GM18502 (cell line): ENCODE data around the gene TOX3.

Experiments
- ATAC-seq: cut with Tn5 transposase; IDR thresholded peaks from one replicate; pipeline ENCODE4 v1.9.1; 2021; ENCODE audit warnings: mild to moderate bottlenecking; ENCODE audit not compliant: unreplicated experiment, poor library complexity

The TOX3 gene

DNA sequence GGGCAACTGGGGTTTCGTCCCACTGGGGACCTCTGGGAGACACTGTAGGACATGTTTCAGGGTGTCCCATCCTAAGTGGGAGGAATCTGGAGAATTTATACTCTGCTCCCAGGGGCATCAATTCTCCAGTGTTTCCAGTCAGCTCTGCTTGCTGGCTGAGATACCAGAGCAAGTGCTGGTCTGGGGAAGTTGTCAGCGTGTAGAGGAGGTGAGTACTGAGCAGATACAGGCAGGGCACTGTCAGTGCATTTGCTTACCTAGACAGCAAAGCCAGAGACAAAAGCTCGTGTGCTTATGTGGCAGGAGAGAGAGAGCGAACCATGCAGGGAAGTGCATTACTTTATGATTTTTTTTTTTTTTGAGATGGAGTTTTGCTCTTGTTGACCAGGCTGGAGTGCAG is 20.2 kb upstream of the TOX3 start:
- ATAC-seq, result no peak

DNA sequence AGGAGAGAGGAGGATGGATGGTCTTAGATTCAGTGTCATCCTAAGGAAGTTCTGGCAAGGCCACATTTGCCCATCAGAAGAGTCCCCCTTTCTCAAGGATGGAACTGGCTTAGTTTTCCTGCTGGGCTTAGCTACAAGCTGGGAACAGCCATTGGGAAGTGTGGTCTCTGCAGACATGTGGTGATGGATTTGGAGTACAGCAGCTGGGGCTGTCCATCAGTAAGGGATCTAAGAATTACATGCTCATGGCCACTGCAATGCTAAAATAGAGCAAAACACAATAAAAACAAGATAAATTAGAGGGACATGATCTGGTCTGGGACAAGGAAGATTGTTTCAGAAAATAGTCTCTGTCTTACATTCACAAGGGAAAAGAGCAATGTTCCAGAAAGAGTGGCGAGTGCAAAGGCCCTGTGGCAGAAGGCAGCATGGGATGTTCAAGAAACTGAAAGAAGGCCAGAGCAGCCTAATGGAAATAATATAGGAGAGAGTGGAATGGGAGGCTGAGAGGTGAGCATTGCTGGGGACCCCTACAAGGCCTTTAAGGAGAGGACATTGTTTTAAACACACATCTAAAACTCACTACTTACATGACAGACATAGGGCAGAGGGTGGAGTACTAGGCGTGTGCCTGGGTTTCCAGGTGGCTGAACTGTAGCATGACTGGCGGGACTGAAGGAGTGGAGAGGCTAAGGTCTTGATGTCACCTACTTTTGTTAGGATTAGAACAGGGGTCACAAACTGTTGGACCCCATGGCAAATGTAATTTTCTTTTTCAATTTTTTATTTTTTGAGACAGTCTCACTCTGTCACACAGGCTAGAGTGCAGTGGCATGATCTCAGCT is 17.0 kb upstream of the TOX3 start:
- ATAC-seq, result no peak

DNA sequence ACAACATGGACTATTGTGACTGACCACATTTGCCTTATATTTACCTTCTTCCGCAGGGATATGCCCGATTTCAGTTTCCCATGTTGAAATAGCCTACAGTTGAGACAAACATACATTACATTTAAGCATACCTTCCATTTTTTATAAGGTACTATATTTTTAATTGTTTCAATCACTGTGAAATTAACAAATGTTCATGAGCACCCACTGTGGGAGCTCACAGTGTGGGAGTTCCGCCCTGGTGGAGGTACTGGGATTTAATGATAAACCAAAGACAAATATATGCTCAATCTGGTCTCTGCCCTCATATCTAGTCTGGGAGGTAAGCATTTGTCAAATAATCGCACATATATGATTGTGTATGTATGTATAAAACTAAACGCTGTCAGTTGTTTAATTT is 15.8 kb upstream of the TOX3 start:
- no peak for ATAC-seq

DNA sequence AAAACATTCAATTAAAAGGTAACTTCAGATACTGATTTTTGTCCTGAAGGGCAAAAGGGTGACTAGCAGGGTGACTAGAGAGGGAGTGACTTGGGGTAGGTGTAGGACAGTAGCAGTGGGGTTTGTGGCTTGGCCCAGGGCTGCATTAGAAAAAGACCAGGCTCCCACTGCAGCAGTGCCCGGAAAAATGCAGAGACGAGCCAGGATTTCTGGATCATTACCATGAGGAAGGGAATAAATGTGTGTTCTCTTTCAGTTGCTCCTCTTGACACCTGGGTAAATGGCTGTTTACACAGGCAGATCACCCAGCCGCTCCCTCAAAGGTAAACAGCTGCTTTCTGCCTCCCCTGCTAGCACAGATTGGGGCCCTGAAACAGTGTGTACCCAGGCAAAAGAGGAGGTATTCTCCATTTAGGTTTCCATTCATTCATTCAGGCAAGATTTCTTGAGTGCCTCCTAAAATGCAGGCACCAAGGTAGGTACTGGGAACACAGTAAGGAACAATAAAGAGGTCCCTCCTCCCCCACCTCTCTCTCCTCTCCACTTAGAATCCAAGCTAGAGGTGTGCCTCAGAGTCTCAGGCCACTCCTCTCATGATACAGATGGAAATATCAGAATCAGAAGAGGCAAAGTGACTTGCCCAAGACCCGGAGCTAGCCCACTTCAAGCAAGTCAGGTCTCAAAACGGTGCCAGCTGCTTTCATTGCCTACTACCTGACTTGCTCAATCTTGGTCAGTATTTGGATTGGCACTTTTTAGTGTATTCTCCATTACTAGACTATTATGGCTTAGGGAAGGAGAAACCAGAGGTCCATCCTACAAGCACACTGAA is 15.2 kb upstream of the TOX3 start:
- no peak for ATAC-seq

DNA sequence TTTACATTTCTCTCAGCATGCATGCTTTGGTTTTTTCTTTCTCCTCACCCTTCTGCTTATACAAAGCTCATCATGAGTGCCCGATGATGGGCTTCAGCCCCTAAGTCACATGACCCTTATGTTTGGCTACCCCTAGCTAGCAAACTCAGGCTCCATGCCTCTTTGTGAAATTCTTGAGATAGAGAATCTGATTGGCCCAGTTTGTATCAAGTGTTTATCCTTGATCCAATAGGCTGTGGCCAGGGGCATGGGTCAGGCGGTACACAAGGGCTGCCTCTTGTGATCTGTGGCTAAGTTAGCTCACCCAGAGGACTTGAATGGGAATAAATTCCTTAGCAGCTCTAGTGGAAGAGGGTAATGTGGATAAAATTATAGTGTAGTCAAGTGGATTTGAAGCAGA is 11.5 kb upstream of the TOX3 start:
- ATAC-seq, result no peak

DNA sequence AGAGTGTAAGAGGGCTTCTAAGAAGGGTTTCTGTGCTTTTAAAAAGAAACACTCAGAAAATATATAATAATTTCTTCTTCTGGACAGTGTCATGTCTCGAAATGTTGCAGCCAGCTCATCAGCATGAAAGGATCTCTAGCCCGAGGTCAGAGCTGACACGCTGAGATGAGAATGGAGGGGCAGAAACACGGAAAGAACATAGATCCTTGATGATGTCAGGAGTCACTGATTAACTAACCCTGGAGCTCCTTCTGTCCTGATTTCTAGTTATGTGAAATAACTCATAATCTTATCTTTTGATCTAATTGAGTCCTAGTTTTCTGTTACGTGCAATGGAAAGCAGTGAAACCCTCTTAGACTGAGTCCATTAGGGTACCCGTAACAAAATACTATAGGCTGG is 10.3 kb upstream of the TOX3 start:
- no peak for ATAC-seq

DNA sequence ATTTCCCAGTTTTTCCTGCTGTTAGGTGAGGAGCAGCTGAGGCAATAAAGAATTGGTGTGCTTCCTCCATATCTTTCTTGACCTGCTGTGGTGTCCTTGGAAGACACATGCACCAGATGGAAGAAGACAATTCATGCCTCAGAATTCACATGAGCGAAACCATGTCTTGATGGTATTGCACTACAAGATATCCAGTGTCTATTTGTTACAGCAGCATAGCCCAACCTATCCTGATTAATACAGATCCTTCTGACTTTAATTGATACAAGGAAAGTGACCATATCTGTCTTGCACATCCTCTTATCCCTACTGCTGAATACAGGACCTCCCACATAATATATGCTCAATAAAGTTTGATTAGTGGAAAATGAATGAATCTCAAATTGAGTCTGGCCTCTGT is 9.1 kb upstream of the TOX3 start:
- no peak for ATAC-seq

DNA sequence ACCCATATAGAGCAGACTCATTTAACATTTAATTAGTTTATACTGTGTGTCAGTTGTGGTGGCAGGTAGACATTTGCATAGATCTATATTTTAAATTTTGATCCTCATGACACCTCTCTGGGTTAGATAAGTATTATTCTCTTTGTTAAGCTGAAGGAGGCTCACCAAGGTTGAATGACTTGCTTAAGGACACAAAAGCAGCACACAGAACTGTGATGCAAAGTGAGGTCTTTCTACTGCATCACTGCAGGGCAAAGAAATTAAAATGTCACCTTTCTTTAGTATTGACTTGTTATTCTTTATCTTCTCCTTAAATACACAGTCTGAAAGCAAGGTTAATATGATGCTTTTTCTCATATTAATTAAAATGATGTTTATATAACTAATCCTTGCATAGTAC is 8.6 kb upstream of the TOX3 start:
- no peak for ATAC-seq

DNA sequence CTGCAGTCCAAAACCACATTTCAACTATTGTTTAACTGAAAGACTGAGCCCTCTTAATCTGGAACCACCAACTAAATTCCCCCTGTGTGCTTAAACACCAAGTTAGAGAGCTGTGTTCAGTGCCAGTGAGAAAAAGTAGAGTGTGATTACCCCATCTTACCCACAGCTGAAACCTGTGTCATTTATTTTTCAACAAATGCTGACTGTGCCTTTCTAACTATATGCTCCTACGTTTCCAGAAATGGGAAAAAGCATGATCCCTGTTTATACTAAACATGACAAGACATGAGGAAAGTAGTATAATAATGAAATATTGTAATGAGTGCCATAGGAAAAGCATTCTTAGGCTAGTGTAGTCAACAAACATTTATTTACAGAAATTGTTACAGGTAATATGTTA is 7.4 kb upstream of the TOX3 start:
- ATAC-seq, result no peak

DNA sequence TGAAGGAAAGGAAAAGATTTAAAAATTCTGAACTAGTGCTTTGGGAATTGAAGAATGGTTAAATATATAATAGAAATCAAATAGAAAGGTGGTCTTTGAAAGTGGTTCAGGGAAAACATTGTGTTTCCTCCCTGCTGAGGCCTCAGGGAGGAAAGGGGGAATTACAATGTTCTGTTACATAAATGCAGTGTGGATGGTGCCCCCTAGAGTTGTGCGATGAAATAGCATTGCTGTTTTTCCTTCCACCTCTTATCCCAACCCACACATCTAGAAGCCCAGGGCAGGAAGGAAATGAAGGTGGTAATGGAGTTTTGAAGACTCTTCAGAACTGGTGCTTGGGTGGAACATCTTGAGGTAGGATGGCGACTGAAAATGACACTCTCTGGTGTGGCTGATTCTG is 6.4 kb upstream of the TOX3 start:
- no peak for ATAC-seq

DNA sequence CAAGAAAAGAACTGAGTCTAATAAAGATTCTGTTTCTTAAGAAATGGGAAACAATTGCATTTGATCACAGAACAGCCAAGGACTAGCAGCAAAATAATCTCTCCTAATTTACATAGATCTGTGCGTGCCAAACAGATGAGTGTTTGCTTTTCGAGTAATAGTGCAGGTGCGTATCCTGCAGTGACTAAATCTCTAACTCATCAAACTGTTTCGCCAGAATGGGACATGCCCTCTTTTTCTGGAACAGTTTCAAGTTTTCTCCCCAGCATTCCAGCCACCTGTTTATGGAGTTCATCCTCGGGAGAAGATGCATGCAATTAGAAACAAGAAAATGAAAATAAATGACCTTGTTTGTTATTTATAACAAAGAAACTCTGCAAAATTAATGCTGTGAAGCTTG is 5.7 kb upstream of the TOX3 start:
- no peak for ATAC-seq

DNA sequence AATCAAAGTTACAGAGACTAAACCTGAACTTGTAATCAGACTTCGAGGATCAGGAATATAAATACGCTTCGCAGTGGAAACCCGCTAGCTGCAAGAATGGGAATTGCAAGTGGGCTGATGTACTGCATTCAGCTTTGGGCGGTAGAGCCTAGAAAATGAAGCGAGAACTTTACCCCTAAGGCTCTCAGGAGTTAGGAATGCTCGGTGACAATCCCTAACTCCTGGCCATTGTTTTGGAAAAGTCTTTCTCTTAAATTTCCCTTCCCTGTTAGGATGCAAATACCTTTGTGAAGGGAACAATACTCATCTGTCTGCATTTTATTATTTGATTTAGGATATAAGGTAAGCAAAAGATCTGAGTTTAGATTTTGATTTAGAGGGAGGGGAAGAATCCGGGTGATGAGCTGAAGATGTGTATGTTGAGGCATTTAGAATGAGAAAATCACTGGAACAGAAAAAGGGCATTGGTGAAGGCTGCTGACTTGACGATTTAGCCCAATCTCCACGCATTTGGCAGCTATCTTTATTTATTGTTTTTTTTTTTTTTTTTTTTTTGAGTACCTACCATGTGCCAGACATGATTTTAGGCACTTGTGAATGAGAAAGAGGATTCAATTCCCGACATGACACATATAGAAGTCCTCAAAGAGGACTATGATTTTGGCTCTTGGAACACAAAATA is 2.2 kb upstream of the TOX3 start:
- ATAC-seq, result no peak

DNA sequence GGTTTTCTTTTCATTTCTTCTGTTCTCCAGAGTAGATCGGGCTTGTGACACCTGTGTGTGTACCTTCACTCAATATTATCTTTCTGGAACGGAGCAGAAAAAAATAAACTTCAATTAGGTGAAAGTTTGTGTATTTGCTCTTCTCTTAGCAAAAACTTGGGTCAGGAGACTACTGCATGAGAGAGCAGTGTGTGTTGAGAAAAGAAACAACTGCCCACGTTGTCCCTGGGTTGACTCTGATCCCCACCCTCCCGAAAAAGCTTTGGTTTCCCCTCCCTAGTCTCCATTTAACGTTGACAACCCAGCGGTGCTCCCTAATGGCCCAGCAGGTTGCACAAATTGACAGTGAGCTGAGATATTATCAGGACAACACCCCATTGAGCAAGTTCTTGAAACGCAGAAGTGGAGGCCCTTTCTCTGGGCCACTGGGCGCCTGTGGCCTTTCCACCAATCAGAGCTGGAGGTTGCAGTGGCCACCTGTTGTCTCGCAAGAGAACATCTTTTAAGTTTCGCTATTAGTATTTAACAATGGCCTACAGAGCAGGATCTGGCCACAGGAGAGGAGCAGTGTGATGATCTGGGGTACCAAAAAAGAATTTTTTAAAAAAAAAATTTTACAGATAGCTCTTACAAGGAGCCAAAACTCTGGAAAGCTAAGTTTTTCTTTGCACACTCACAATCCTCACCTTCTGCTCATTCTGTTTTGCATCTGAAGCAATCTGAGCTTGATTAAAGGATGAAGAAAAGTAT is 1.5 kb upstream of the TOX3 start:
- no peak for ATAC-seq

DNA sequence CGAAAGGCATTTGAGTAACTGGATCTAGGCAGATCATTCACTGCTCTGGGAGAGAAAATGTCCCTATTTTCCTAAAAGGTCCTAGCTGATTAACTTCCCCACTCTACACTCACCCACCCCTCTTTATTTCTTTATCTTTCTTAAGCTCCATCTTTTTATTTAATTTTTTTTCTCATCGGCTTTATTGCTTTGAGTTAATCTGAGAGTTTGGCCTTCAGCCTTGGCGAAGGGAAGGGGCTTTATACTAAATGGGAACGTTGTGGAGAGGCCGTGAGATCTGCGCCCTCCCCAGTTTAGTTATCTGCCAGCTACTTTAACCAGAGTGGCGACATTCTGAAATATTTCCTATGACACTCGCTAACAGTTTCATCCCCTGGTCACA is 882 bp upstream of the TOX3 start:
- ATAC-seq, result no peak

DNA sequence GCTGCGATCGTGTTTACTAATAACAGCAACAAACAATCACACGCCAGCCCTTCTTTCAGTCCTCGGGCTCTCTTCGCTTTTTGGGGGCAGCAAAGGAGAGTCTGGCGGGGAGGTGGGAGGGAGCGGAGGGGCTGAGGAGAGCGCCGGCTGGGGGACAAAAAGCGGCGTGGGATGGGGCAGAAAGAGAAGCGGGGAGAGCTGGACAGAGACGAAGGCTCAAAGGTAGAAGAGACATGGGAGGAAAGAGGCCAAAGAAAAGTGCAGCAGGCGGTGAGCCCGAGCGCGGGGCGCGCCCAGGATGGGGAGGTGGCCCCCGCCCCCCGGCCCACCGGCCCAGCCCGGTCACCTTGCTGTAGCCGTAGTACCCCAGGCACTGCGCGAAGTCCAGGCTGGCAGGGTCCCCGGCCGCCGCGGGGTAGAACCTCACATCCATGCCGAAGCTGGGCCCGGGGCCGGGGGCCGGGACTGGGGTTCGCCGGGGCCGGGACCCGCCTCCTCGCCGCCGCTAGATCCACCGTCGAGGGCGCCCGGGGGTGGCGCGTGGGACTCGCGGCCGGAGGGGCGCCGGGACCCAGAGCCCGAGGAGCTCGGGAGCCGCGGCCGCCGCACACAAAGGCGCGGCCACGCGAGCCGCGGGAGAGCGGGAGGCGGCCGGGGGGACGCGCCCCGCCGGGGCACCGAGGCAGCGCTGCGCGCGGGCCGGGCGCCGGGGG is 496 bp downstream of the TOX3 start:
- no peak for ATAC-seq

DNA sequence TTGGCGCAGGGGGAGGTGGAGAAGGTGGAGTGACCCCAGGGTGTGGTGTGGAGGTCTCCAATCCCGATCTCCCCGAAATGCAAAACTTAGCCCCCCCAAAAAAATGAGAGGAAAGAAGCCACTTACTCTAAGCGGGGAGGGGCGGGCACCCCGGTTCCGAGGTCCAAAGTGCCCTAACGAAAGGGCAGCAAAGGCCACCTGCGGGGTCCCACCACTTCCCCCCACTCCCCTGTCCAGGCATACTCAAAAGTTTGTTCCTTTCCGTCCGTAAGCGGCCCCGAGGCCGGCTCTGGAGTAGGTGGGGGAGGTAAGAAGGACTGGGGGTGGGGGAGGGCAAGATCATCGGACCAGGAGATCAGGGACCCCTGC is 1.1 kb downstream of the TOX3 start:
- ATAC-seq, result no peak

DNA sequence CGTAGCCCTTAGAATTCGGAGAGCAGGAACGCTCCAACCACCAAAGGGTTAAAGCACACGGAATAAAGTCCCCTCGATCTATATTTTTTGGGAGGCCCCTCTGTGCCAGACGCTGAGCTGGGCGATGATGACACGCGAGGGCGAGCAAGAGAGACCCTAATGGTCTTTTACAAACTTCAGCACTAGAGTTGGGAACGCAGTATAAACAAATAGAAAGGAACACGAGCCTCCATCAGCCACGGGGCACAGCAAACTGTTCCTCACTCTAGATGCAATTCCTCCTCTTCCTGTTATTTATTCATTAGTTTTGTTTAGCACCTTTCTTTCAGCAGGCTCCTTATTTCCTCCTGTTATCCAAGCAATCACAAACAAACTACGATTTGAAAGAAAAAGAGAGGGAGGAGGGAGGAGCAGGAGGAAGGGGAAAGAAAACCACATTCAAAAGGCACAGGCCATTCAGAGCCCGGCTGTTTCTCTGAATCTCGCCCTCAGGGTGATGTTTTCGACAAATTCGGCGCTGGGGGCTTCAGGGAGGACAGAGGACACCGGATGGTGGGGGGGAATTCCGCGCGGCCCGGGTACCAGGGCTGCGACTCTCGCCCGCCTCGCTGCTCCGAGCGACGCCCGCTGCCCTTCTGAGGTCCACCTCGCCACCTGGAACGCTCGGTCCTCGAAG is 1.6 kb downstream of the TOX3 start:
- ATAC-seq, result no peak

DNA sequence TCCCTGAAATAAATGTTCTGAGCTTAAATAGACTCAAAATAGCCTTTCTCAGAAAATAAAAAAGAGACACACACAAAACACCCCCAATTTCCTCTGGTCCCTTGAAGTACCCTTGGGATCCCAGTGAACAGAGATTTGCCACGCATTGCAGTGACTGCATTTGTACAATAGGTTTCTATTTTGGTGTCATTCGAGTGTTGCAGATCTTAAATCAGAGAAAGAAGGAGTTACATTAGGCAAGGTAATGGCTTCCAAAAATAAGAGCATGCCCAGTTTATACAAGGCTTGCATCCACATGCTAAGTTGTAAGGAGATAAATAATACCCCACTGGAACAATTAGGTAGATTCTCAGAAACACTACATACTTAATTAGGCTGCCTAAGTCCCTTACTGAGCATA is 2.2 kb downstream of the TOX3 start:
- no peak for ATAC-seq

DNA sequence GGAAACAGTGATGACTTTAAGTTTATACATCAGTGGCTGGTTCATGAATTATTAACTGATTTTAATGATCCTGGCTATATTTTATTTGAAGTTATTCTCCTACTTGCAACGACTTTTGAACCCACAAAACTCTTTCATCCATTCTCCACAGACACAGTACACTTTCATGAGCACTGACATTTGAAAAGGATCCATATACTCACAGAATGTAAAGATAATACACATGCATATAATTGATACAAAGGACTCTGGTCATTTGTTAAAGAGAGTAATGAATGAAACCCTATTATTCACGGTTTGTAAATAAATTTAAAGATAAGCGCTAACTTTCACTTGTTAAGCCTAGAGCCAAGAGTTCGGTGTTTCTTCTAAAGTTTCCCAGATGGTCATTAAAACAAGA is 3.3 kb downstream of the TOX3 start:
- no peak for ATAC-seq
